Kidney capillary endothelial cell (primary cell): ENCODE results near the gene DLX3.

Experiments
- DNase-seq: peaks from one replicate; pipeline ENCODE4 v3.0.0-alpha.2; 2018; ENCODE audit warnings: low spot score

DLX3 gene

GRCh38 chr17:49992191-49992932, 2.7 kb downstream of the DLX3 start:
- DNase-seq: no peak

- DNase-seq: no peak
These were observed 3.6 kb downstream of the DLX3 start for GRCh38 chr17:49991409-49991808.

DNA sequence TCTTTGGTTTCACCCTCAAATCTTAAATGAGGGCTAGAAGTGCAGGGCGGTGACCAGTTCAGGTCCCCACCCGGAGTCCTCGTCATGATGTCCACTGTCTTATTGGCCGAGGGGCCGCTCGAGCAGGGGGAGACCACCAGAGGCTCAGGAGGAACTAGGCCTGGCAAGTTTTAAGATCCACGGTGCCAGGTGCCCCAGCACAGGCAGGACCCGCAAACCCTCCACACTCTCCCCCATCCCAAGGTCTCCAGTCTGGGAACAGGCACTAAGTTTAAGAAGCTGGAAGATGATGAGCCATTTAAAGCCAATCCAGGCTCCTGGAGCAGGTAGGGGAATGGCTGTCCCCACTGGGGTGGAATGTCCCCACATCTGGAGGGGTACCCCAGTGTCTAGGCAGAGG, 4.1 kb downstream of the DLX3 start:
- DNase-seq: no peak

GRCh38 chr17:49990331-49990730, 4.7 kb downstream of the DLX3 start:
- no peak for DNase-seq

- DNase-seq: no peak
These were observed 5.5 kb downstream of the DLX3 start for GRCh38 chr17:49989518-49989880.

DNA sequence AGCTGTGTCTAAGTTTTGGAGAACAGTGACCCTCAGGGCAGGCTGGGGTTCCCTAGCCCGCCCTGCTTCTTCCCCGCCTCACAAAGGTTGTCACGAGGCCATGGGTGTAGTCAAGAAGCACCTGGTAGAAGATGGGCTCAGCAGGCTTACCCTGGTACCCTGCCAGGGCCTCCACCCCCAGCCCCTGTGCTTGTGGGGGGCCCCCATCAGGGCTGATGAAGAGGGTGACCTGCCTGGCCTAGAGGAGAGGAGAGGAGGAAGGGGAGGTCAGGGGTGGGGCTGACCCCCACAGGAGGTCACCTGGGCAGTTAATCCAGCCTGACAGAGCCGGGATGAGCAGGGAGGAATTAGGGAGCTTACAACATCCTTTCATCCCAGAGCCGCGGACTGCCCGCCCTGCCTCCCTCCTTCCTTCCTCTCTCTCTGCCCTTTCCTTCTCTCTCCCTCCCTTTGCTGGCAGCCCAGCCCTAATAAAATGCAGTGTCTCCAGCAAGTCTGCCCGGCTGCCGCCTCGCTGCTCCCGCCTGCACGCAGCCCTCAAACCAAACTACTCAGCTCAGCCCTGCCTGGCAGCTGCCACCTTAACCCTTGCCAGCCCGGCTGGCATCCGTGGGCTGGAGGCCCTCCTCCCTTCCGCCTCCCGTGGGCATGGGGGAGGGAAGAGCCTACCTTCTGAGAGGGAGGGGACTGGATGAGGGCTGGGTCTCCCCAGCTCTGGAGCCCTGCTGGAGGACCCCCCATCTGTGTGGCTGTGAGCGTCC, 7.2 kb downstream of the DLX3 start:
- DNase-seq: no peak

GRCh38 chr17:49987290-49987585, 7.8 kb downstream of the DLX3 start:
- DNase-seq: no peak

GRCh38 chr17:49986396-49987289, 8.4 kb downstream of the DLX3 start:
- no peak for DNase-seq

DNA sequence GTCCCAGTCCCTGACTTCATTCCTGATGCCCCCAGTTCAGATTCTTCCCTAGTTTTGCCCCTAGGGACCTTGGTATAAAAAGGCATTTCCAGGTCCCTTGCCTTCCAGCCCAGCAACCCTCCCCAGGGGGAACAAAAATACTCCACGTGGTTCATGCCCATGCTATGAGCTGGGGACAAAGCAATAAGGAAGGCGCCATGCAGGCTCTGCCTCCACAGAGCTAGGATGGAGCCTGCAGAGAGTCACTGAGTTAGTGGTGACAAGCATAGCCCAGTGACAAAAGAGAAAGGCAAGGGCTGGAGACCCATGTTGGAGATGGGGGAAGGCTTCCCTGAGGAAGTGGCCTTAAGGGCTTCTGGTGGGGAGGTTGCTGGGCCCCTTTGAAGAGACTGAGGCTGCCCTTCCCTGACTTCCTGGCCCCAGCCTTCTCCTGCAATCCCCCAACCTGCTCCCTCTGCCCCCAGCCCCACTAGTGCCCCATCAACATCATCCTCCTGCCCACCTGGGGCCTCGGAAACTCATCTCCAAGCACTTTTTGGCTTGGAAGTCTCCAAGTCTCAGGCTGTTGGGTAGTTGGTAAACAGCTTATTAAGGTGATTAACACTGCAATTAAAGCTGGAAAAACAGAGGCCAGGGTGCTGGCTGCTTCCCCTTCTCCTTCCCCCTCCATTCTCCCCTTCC, 9.6 kb downstream of the DLX3 start:
- no peak for DNase-seq

DNA sequence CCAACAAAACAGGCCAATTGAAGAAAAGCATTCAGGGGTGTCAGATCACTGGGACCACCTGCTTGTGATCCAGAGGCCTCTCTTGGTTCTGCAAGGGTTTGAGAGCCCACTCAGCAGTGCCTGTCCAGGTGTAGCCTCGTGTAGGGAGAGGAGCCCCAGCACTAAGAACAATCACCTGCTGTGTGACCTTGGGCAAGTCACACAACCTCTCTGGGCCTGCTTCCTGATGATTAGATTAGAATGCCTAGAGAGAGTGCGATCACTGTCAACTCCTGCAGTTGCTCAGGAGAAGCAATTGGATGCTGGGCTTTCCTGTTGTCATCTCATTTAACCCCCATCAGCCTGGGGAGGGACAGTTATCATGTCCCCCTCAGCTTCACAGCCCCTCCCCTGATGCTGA, 10.2 kb downstream of the DLX3 start:
- DNase-seq: no peak

GRCh38 chr17:49984283-49984682, 10.7 kb downstream of the DLX3 start:
- DNase-seq: no peak

- DNase-seq: no peak
These were observed 14.3 kb downstream of the DLX3 start for GRCh38 chr17:49980703-49981197.

GRCh38 chr17:49979748-49980479, 15.1 kb downstream of the DLX3 start:
- DNase-seq: no peak

DNA sequence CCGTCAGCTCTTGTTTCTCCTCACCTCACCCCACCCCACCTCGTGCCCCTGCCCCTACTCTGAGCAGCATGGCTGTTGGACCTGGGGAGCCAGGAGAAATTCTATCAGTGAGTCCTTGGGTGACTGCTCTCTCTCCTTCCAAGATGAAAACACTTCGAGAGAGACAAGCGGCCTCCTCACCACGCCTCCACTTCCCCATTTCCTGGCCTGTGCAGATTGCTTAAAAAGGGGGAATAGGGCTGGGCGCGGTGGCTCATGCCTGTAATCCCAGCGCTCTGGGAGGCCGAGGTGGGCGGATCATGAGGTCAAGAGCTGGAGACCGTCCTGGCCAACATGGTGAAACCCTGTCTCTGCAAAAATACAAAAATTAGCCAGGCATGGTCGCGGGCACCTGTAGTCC, 16.5 kb downstream of the DLX3 start:
- DNase-seq: no peak

DNA sequence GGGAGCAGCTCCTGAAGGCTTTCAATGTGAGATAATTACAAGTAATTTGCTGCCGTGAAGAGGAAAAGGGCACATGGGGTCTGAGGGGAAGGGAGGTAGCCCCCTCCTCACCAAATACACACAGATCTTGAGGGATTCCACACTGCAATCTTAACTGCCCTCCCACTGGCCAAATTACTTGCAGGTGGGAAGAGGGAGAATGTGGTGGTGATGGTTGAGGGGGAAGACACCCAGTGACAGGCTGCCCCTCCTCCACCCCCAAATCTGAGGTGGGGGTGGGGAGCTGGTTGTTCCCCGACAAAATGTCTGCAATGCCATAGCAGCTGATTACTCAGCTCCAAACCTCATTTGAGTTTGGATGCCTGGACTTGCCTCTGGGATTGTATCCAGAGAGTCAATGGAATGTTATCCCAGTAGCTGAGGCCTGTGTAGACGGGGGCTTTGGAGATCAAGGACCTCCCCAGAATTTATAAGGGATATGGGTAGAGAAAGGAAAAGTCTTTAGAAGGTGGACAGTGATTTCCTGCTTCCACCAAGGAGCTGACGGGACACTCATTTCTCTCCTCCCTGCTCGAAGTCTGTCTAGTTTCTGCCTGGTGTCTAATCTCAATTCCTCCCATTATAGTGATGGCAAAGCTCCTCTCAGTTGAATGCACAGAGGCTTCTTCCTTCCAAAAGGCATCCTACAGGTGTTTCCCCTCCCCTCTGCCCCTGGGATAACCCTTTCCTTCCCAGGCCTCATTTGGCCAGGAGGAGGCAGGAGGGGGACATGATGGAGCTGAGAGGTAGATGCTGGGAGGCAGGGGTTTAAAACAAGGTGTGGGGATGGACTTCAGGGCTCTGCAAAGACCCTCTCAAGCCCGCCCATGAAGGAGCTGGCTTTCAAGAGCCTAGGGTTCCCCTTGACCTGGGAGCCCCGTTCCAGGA, 17.3 kb downstream of the DLX3 start:
- DNase-seq: no peak

DNA sequence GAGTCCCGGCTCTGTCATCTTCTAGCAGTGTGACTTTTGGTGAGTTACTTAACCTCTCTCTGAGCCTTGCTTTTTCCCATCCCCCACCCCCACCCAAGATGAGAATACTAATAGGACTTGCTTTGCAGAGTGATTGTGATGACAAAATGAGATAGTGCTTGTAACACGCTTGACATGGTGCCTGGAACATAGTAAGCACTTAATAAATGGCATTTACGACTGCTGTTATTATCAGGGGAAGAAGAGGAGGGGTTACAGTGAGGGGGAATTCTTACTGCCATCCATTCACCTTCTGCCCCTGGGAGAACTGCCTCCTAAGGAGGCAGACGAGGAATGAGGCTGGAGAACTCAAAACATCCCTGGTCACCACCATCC, 18.2 kb downstream of the DLX3 start:
- no peak for DNase-seq

DNA sequence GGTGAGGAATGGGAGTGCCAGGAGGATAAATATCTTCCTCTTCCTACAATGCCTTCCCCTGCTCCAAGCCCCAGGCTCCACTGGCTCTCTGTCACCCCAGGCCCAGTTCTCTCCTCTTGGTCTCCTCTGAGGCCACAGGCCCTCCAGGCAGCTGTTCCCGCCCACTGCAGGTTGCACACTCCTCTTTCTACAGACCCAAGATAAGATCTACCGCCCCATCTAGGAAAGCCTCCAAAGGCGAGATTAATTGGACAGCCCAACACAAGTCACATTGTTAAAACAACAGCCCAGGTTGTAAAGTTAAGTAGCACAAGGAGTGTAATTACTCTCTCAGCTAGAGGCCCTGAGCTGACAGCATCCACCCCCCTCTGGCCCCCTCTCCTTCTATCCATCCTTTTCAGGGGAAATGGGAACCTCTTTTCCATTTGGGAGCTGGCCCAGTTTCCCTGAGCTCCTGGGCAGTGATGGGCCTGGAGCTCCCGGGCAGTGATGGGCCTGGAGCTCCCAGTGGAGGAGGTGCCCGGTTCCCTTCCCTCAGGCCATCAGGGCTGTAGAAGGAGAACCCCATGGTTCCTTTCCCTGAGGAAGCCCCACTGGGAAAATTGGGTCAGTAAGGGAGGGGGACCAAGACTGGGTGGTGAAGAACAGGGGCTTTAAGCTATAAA, 18.7 kb downstream of the DLX3 start:
- DNase-seq: no peak

GRCh38 chr17:49975531-49975930, 19.5 kb downstream of the DLX3 start:
- no peak for DNase-seq

- DNase-seq: no peak
These were observed 21.8 kb downstream of the DLX3 start for GRCh38 chr17:49973271-49973615.
